T-helper 2 cell (primary cell): ENCODE data around the gene KRT20.
A peak's percentile ranks its signal among the peaks of the same experiment; 100 is the strongest.
"Not testable (repeated sequence)": the region's sequence is repeated elsewhere in the genome, so short reads cannot be mapped to it uniquely, and the experiment has no call there.

ENCODE experiments used
- DNase-seq, 5 experiments: peaks; one replicate each; pipeline versions ENCODE4 v3.0.0 to v3.0.0-alpha.2; 2012 to 2022
- total RNA-seq, 2 donors: gene quantifications; one replicate each; lab custom pipeline; 2026; lab: John Stamatoyannopoulos, UW

The KRT20 gene
- total RNA-seq = 0 reads per million in 2 donors

GRCh38 chr17:40884708-40885512 is at the start of gene KRT20:
KRT20 (minus strand) TSS chr17:40885242; CDS start chr17:40885185, 57 bp downstream.
- DNase-seq = no peak

- DNase-seq = no peak
Observed at GRCh38 chr17:40932608-40933007, 47.6 kb upstream of the KRT20 start.

GRCh38 chr17:40931311-40931710 is 46.3 kb upstream of the KRT20 start:
- no peak for DNase-seq

- no peak for DNase-seq
Observed at GRCh38 chr17:40926341-40926740, 41.3 kb upstream of the KRT20 start.

GRCh38 chr17:40922239-40922638 is 37.2 kb upstream of the KRT20 start:
- no peak for DNase-seq

GRCh38 chr17:40921026-40921425 is 36.0 kb upstream of the KRT20 start:
- DNase-seq = no peak

GRCh38 chr17:40917116-40917515 is 32.1 kb upstream of the KRT20 start:
- DNase-seq = not testable (repeated sequence)

- no peak for DNase-seq
Observed at GRCh38 chr17:40916366-40916765, 31.3 kb upstream of the KRT20 start.

GRCh38 chr17:40915721-40916256 is 30.7 kb upstream of the KRT20 start:
- no peak for DNase-seq

- DNase-seq = no peak
Observed at GRCh38 chr17:40915199-40915661, 30.2 kb upstream of the KRT20 start.

- DNase-seq = no peak
Observed at GRCh38 chr17:40914075-40914855, 29.2 kb upstream of the KRT20 start.

GRCh38 chr17:40912486-40913210 is 27.6 kb upstream of the KRT20 start:
- no peak for DNase-seq

GRCh38 chr17:40910441-40910841 is 25.4 kb upstream of the KRT20 start:
- DNase-seq = no peak

GRCh38 chr17:40909755-40910154 is 24.7 kb upstream of the KRT20 start:
- no peak for DNase-seq

GRCh38 chr17:40909351-40909750 is 24.3 kb upstream of the KRT20 start:
- peak; percentile 20 to 57 (median 42) for DNase-seq

GRCh38 chr17:40906613-40907012 is 21.6 kb upstream of the KRT20 start:
- no peak for DNase-seq

GRCh38 chr17:40905370-40905769 is 20.3 kb upstream of the KRT20 start:
- DNase-seq = no peak

GRCh38 chr17:40903129-40903847 is 18.2 kb upstream of the KRT20 start:
- DNase-seq = peak in 1 of 5 experiments; percentile 7

GRCh38 chr17:40902498-40902897 is 17.5 kb upstream of the KRT20 start:
- no peak for DNase-seq

GRCh38 chr17:40901981-40902474 is 17.0 kb upstream of the KRT20 start:
- DNase-seq = no peak

GRCh38 chr17:40900809-40901356 is 15.8 kb upstream of the KRT20 start:
- no peak for DNase-seq
